Activated naive CD4-positive, alpha-beta T cell treated with anti-CD3 and anti-CD28 coated beads, Interleukin-2, amount 50 U/mL, for 24 hours (primary cell): ENCODE results near the gene TRIM15.
"Not testable (repeated sequence)": the region's sequence is repeated elsewhere in the genome, so short reads cannot be mapped to it uniquely, and the experiment has no call there.

Experiments used
- H3K27ac Mint-ChIP-seq: one replicate; pipeline ENCODE4 v1.8.0; 2021; ENCODE audit warnings: mild to moderate bottlenecking, mixed read lengths
- H3K27me3 Mint-ChIP-seq: one replicate; pipeline ENCODE4 v1.8.0; 2021; ENCODE audit warnings: mixed read lengths
- H3K36me3 Mint-ChIP-seq: one replicate; pipeline ENCODE4 v1.8.0; 2021; ENCODE audit warnings: mixed read lengths
- H3K4me1 Mint-ChIP-seq: one replicate; pipeline ENCODE4 v1.8.0; 2021; ENCODE audit warnings: mixed read lengths
- H3K4me3 Mint-ChIP-seq: one replicate; pipeline ENCODE4 v1.8.0; 2021; ENCODE audit warnings: mild to moderate bottlenecking, mixed read lengths
- H3K9me3 Mint-ChIP-seq: one replicate; pipeline ENCODE4 v1.8.0; 2021; ENCODE audit warnings: mixed read lengths

TRIM15 gene

GRCh38 chr6:30155520-30156261 is 7.7 kb upstream of the TRIM15 start:
- H3K27ac Mint-ChIP-seq = no peak overlapping the region
- peaks cover 4% of the 10 kb centered on the region for H3K27me3 Mint-ChIP-seq
- H3K9me3 Mint-ChIP-seq = no peaks in the 10 kb centered on the region

DNA sequence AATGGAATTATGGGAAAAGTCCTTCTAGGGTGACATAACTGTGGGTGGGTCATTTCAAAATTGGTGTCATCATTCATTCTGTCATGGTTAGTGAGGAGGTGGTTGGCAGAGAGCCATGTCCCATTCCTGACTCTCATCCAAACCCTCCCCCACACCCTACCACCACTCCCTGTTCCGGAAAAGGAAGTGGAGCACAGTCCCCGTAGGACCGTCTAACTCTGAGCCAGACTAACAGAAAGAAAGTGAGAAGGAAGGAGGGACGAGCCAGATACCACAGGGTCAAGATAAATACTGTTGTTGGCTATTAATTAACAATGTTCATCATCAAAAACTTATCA is 7.1 kb upstream of the TRIM15 start:
- H3K9me3 Mint-ChIP-seq = no peaks in the 10 kb centered on the region
- no peak overlapping the region for H3K4me3 Mint-ChIP-seq
- H3K27me3 Mint-ChIP-seq = peaks cover 4% of the 10 kb centered on the region
- H3K4me1 Mint-ChIP-seq = peaks cover 4% of the 10 kb centered on the region
- H3K36me3 Mint-ChIP-seq = no peaks in the 10 kb centered on the region
- H3K27ac Mint-ChIP-seq = no peak overlapping the region

More at GRCh38 chr6:30155520-30156261, 7.7 kb upstream of the TRIM15 start:
- Mint-ChIP-seq H3K36me3 (no peaks in the 10 kb centered on the region), H3K4me3 (no peak overlapping the region), H3K4me1 (peaks cover 4% of the 10 kb centered on the region)

- H3K4me3 Mint-ChIP-seq = no peak overlapping the region
- H3K27ac Mint-ChIP-seq = no peak overlapping the region
- H3K36me3 Mint-ChIP-seq = no peaks in the 10 kb centered on the region
- H3K9me3 Mint-ChIP-seq = no peaks in the 10 kb centered on the region
- no peaks in the 10 kb centered on the region for H3K4me1 Mint-ChIP-seq
- peaks cover 4% of the 10 kb centered on the region for H3K27me3 Mint-ChIP-seq
Measured at GRCh38 chr6:30156774-30157173, 6.6 kb upstream of the TRIM15 start.

- no peak overlapping the region for H3K4me3 Mint-ChIP-seq
Measured at GRCh38 chr6:30157581-30157980, 5.8 kb upstream of the TRIM15 start.

GRCh38 chr6:30157999-30158398 is 5.3 kb upstream of the TRIM15 start:
- Mint-ChIP-seq H3K4me3 (no peak overlapping the region), H3K4me1 (peaks cover 4% of the 10 kb centered on the region), H3K36me3 (no peaks in the 10 kb centered on the region), H3K27ac (no peak overlapping the region), H3K27me3 (peaks cover 4% of the 10 kb centered on the region), H3K9me3 (no peaks in the 10 kb centered on the region)

More at GRCh38 chr6:30157581-30157980, 5.8 kb upstream of the TRIM15 start:
- Mint-ChIP-seq H3K27me3 (peaks cover 4% of the 10 kb centered on the region), H3K27ac (no peak overlapping the region), H3K36me3 (no peaks in the 10 kb centered on the region), H3K9me3 (no peaks in the 10 kb centered on the region), H3K4me1 (peaks cover 4% of the 10 kb centered on the region)

- H3K4me1 Mint-ChIP-seq = peaks cover 4% of the 10 kb centered on the region
- H3K27me3 Mint-ChIP-seq = peaks cover 4% of the 10 kb centered on the region
- H3K9me3 Mint-ChIP-seq = no peaks in the 10 kb centered on the region
- no peak overlapping the region for H3K4me3 Mint-ChIP-seq
- no peaks in the 10 kb centered on the region for H3K36me3 Mint-ChIP-seq
- no peak overlapping the region for H3K27ac Mint-ChIP-seq
Measured at GRCh38 chr6:30158475-30159040, 4.8 kb upstream of the TRIM15 start.

GRCh38 chr6:30160008-30160784 is 3.1 kb upstream of the TRIM15 start:
- Mint-ChIP-seq H3K4me3 (no peak overlapping the region), H3K36me3 (no peaks in the 10 kb centered on the region), H3K9me3 (no peaks in the 10 kb centered on the region), H3K27ac (no peak overlapping the region), H3K4me1 (peaks cover 4% of the 10 kb centered on the region), H3K27me3 (peaks cover 2% of the 10 kb centered on the region)

GRCh38 chr6:30160785-30161531 is 2.4 kb upstream of the TRIM15 start, which contains the start of gene TRIM10:
Gene TRIM10 (minus strand): TSS chr6:30161211. CDS start chr6:30160858, 353 bp downstream.
- Mint-ChIP-seq H3K27ac (no peak within 1 kb of the TSS), H3K9me3 (no peaks in the 10 kb centered on the region), H3K27me3 (peaks cover 2% of the 10 kb centered on the region), H3K4me3 (no peak within 1 kb of the TSS), H3K4me1 (peaks cover 4% of the 10 kb centered on the region), H3K36me3 (no peaks in the 10 kb centered on the region)

DNA sequence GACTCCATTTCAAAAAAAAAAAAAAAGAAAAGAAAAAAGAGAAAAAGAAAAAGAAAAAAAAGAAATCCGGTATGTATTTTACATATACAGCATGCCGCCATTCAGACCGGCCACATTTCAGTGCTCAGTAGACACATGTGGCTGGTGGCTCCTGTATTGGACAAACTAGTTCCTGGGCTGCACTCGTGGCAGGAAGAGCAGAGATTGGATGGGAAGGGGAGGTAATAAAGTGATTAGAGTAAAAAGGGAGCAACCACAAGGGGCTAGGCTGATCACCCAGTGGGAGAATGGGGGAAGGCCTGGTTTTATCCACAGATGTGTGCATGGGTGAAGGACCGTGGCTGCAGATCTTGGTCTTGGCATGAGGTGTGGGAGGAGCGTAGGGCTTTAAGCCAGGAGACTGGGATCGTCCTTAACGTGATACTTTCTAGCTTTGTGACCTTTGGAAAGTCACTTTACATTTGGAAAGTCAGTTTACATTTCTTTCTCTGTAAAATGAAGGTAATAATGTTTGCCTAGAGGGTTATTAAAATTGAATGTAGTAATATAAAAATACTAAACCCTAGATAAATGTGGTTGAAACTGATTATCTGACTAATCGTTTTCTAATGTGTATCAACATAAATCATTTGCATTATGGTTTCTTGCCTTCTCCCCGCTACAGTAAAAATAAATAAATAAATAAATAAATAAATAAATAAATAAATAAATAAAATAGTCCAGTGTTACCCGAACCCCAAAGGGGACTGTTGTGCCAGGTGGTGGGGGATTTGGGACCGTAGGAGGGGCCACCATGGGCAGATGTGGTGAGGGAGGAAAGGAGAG is 869 bp upstream of the TRIM15 start:
- Mint-ChIP-seq H3K36me3 (no peaks in the 10 kb centered on the region), H3K27ac (no peak overlapping the region), H3K4me3 (no peak overlapping the region), H3K9me3 (no peaks in the 10 kb centered on the region), H3K4me1 (peaks cover 4% of the 10 kb centered on the region), H3K27me3 (no peaks in the 10 kb centered on the region)

- peaks cover 7% of the 10 kb centered on the region for H3K27me3 Mint-ChIP-seq
- peaks cover 8% of the 10 kb centered on the region for H3K4me1 Mint-ChIP-seq
- H3K36me3 Mint-ChIP-seq = no peaks in the 10 kb centered on the region
- H3K27ac Mint-ChIP-seq = no peak overlapping the region
- H3K4me3 Mint-ChIP-seq = no peak overlapping the region
- no peaks in the 10 kb centered on the region for H3K9me3 Mint-ChIP-seq
Measured at GRCh38 chr6:30163918-30164654, 740 bp downstream of the TRIM15 start.

GRCh38 chr6:30164714-30165113 is 1.4 kb downstream of the TRIM15 start:
- no peak overlapping the region for H3K27ac Mint-ChIP-seq
- no peaks in the 10 kb centered on the region for H3K9me3 Mint-ChIP-seq
- no peaks in the 10 kb centered on the region for H3K36me3 Mint-ChIP-seq
- H3K4me1 Mint-ChIP-seq = peaks cover 8% of the 10 kb centered on the region
- no peak overlapping the region for H3K4me3 Mint-ChIP-seq
- peaks cover 9% of the 10 kb centered on the region for H3K27me3 Mint-ChIP-seq

DNA sequence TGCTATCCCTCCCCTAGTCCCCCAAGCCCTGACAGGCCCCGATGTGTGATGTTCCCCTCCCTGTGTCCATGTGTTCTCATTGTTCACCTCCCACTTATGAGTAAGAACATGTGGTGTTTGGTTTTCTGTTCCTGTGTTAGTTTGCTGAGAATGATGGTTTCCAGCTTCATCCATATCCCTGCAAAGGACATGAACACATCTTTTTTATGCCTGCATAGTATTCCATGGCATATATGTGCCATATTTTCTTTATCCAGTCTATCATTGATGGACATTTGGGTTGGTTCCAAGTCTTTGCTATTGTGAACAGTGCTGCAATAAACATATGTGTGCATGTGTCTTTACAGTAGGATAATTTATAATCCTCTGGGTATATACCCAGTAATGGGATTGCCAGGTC is 1.9 kb downstream of the TRIM15 start:
- H3K4me3 Mint-ChIP-seq, H3K36me3 Mint-ChIP-seq, H3K27ac Mint-ChIP-seq, H3K9me3 Mint-ChIP-seq: not testable (repeated sequence)
- Mint-ChIP-seq H3K4me1 (peaks cover 11% of the 10 kb centered on the region), H3K27me3 (peaks cover 15% of the 10 kb centered on the region)

DNA sequence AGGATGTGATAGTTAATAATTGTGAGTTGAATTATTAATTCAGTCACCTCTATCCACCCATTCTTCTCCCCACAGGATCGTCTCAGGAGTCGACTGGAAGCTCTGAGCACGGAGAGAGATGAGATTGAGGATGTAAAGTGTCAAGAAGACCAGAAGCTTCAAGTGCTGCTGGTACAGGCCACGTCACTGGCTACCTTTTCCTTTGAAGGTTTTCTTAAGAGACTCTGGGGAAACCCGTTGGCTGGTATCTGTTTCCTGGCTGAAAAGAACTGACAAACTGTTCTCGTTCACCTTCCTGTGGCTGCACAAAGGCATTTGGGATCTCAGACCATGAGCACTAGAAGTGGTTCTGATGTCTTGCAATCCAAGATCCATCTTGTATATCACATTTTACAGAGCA is 3.8 kb downstream of the TRIM15 start:
- no peak overlapping the region for H3K4me3 Mint-ChIP-seq
- H3K27ac Mint-ChIP-seq = no peak overlapping the region
- H3K9me3 Mint-ChIP-seq = no peaks in the 10 kb centered on the region
- peaks cover 19% of the 10 kb centered on the region for H3K4me1 Mint-ChIP-seq
- peaks cover 27% of the 10 kb centered on the region for H3K27me3 Mint-ChIP-seq
- H3K36me3 Mint-ChIP-seq = no peaks in the 10 kb centered on the region

- peaks cover 35% of the 10 kb centered on the region for H3K27me3 Mint-ChIP-seq
- peaks cover 15% of the 10 kb centered on the region for H3K4me1 Mint-ChIP-seq
- no peaks in the 10 kb centered on the region for H3K9me3 Mint-ChIP-seq
- H3K36me3 Mint-ChIP-seq = no peaks in the 10 kb centered on the region
- no peak overlapping the region for H3K27ac Mint-ChIP-seq
- H3K4me3 Mint-ChIP-seq = no peak overlapping the region
Measured at GRCh38 chr6:30168741-30169140, 5.4 kb downstream of the TRIM15 start.
